COR-L47 (cell line): ENCODE results near the gene MEF2D.

Experiments
- DNase-seq: peaks from one replicate; lab custom pipeline; 2025; lab: John Stamatoyannopoulos, UW

Gene MEF2D

DNA sequence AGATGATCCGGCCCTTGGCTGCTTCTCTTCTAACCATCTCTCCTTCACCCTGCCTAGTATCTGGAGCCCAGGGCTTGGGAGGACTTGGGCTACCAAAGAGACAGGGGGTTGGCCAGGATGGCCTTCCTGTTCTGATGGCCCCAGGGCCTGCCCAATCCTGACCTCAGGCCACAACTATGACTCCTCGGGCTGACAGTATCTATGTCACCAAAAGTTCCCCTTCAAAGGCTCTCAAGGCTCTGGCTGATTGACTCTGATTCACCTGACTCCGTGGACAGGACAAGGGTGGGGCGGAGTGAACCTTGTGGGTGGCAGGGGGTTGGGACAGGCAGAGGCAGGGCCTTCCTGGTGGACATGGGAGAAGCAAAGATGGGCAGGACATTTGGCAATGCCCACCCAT, 12.7 kb downstream of the MEF2D start:
- DNase-seq = no peak

DNA sequence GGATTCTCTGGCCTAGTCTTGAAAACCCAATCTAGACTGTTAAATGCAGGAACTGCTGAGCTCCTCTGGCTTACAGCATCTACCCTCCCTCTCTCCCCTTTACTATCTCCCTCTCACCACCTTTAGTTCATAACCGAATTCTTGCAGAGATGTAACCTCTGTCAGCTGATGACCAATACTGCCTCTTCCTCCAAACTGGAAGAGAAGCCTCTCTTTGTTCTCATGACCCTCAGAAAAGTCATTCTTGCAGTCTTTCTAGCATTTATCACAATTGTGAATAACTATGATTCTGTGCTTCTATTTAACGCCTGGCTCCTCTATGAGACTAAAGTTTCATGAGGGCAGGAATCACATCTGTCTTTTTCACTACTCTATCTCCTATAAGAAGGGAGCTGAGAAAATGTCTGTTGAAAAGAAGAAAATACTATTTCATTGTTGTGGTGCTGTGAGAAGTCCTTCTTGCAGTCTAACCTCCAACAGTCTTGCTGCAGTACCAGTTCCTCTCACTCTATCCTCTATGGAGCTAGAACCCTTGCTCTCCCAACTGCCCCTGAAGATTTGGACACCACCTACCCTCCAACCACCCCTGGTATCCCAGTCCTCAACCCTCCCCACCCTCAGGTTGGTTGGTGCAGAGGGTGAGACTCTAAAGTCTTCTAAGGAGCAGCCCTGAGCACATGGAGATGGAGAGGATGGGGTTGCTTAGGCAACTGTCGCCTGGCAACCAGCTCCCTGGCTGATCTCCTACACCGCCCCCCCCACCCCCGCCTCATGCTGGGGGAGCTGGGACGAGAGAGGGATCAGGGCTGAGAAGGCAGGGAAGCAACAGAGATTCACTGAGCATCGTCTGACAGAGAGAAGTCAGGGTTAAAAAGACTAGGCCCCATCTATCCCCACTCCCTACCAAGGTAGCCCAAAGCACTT, 13.9 kb downstream of the MEF2D start:
- DNase-seq = peak; percentile 15

DNA sequence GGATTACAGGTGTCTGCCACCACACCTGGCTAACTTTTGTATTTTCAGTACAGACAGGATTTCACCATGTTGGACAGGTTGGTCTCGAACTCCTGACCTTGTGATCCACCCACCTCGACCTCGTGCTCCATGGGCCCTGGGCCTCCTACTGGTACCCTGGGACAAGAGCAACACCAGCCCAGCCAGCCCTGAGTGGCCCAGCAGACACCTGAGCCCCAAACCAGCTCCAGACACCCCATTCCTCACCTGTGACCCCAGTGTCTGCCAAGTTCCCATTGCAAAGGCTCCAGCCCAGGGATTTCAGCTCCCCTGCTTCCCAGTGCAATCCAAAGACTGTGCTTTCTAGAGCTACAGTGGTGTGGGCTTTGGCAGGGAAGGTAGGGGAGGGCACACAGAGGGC, 14.6 kb downstream of the MEF2D start:
- DNase-seq = no peak

DNA sequence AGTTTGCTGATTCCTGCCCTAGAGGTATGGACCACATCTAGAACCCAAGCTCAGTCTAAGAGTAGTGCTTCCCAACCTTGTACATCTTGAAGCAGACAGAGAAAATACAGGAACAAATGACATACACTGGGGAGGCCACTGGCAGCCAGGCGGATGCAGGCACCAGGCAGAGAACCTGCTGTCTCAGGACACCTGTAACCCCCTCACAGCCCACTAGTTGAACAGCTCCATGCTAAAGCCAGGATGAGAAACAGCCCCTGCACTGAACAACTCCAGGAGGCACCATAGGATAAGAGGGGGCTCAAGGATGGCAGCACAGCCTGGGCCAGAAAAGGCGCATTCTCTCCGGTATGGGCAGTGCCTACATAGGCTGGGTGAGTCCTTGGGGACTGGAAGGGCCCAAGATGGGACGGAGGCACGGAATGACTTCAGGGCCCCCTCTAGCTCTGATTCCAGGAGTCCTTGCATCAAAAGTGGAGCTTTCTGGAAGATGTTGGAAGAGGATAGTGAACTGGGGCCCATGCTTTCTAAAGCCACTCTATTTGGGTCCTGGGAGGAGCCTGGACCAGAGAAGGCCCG, 16.0 kb downstream of the MEF2D start:
- no peak for DNase-seq

DNA sequence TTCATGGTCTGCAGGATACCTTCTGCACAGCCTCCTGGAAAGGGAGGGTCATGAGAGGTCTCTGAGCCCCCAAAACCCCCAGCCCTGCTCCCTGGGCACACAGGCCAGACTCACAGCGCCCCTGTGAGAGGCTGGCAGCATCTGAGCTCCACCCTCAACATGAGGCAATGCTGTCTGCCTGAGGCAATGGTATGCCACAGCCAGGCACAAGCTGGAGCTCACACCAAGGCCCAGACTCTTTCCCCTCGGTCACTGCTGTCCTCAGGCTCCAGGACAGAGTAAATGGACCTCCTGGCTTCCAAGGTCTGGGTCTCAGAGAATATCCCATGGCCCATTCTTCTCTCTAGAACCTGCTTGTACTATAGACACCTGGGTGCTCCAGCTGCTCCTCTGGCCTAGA, 17.2 kb downstream of the MEF2D start:
- no peak for DNase-seq

DNA sequence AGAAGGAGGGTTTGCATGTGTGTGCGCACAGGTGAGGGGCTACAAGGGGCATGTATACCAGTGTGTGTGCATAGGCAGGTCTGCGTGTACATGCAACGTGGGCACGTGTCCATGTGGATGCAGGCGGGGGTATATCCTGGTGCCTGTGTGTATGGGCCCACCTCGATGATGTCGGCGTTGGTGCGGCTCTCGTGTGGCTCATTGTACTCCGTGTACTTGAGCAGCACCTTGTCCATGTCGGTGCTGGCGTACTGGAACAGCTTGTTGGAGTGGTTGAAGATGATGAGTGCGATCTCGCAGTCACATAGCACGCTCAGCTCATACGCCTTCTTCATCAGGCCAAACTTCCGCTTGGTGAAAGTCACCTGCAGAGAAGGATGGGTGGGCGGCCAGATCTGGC, 18.3 kb downstream of the MEF2D start:
- no peak for DNase-seq

DNA sequence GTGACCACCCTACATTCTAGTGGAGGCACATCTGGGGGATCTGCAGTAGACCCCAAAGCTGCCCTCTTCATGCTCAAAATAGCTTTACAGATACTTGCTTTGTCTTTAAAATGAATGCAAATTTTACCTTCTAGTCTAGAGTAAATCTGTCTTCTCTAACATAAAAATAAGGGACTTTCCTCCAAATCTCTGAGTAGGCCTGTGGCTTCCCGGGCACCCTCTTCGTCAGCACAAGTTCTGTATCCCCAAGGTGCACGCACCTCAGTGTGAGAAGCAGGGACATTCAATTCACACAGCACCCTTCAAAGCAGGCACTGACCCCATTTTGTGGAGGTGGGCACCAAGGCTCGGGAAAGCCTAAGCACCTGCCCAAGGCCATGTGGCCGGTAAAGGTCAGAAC, 19.0 kb downstream of the MEF2D start:
- no peak for DNase-seq

DNA sequence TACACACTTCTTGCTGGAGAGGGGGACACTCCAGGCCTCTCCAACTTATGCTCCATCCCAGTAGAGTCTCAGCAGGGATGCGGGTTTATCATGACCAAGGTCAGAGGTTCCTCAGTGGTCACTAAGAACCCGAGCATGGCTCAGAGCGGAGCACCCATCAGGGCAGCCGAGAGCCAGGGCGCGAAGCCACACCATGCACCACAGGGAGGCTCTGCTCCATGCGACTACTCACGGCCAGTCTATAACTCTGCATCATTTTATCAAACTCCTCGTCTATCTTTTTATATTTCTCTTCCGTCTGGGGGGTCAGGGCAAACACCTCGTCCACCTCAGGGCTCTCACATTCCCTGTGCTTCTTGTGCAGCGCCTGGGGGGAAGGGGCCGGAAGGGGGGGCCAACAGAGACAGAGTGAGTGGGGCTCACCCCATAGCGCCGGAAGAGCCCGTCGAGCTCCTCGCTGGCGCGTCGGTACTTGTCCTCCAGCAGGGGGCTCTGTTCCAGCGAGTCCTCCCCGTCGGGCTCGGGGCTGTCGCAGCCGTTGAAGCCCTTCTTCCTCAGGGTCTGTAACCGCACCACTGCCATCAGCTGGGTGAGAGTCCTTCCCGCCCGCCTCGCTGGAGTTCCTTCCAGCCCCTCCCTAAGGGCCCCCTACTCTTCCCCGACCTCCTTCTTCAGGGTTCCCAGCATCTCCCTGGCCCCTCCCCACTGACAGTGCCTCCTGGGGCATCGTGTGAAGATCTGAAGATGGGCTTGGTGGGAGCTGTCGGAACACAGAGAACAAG, 20.0 kb downstream of the MEF2D start:
- DNase-seq = no peak

DNA sequence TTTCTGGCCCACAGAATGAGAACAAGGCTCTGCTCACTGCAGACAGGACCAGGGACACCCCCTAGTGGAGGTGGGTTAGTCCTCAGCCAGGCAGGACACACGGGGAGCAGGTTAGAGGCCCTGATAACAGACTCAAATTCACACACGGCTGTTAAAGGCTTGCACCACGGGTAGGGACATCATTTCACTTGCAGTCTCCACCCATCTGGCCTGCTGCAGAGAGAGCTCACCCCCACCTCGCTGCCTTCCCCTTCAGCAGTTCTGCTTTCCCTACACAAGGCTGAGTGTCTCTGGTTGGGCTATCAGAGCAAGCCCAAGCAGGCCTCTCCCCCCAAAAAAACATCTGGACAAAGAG, 20.6 kb downstream of the MEF2D start:
- DNase-seq = no peak

DNA sequence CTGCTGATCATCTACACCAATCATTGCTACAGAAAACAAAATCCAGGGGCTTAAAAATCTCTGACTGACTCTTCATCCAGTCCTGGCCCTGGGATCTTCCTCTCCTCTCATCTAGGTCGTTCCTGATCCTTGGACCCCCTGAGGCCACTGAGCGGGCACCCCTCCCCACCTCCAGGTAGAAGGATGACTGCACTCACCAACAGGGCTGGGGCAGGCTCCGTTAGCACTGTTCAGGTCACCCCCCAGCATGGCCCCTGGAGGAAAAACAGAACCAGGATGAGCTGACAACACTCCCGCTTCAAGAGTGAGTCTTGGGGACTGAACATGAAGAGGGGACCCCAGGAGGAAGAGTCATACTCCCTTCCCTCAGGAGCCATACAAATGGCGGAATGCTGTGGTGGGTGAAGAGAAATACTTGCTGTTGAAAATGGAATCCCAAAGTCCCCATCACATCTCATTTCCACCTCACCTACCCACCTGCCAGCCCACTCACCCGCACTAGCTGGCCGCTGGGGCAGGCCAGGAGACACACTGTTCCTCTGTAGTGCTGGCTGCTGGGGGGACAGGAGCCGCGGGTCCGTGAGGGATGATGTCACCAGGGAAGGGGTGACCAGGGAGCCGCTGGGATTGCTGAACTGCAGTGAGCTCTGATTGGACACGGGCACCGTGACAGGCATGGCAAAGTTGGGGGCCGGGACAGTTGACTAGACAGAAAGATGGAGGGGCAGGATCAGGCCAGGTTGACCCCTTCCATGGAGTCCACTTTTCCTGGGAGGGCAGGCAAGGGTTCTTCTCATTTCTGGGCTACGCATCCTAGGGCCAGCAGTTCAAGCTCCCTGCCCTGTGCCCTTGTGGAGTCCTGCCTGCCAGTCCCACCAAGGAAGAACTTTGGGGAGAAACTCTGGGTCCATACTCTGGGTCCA, 21.2 kb downstream of the MEF2D start:
- no peak for DNase-seq

DNA sequence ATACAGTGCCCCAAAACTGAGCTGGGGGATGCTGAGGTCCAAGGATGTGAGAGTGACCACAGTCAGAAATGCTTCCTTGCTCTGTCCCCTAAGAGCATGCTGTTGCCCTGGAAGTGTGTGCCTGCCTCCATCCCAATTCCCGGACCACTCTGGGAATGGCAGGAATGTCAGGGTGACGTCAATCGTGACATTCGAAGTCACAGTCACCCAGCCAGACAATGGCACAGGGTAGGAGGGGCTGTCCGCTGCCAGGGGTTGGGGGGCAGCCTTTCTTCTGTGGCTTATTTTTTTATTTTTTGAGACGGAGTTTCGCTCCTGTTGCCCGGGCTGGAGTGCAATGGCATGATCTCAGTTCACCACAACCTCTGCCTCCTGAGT, 22.3 kb downstream of the MEF2D start:
- DNase-seq = no peak

DNA sequence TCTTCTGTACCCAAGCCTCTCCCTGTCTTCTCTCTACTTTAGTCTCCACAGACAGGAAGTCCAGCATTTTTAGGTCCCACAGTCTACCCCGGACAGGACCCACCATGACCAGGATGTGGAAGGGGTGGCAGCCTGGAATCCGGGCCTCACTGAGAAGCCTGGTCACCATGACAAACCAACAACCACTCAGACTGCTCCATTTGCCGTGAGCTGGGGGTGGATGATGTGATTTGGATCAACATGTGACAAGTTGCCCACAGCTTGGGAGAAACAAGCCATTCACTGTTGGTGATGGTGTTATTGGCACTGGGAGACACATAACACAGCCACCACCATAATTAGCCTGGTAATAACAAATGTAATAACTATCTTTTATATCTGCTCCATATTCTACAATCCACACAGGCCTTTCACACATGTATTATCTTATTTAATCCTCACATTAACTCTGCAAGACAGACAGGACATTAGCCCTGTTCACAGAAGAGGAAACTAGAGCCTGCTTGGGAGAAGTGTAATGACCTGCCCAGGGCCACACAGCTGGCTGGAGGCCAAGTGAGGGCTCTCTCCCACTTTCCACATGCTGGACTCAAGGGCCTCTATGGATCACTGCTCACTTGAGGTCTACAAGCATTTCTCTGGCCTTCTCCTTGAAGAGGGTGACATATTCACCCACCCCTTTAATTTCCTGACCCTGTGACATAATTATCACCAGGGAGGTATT, 22.9 kb downstream of the MEF2D start:
- DNase-seq = no peak

DNA sequence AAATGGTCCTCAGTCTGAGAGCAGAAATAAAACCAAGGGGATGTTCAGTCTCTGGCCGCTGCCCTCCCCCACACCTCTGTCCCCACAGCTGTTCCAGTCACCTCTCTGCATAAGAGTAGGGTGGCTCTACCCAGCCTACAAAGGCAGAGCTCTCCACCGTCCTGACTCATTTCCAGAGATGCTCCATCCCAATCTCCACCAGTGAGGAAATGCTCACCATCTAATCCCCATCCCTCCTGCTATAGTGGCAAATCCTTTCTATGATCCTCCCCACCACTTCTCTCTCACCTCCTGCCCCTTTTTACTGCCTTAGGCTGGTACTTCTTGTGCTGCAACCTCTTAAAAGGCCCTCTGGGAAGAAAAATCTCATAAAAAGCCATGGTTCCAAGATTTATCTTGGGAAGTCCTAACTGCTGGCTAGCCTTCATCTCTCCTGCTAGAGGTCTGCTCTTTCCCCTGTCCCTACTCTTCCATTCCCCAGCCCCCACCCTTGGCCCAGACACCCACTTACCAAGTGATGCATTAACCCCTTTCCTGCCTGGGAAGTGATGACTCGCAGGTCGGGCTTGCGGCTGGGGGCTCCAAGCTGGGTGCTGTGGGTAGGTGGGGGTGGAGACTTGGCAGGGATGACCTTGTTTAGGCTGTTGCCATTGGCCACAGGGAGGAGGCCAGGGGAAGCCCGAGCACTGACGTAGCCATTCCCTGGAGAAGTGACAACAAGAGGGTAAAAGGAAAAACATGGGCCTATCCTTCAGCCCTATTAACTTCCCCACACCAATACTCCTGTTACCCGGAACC, 23.9 kb downstream of the MEF2D start:
- no peak for DNase-seq

DNA sequence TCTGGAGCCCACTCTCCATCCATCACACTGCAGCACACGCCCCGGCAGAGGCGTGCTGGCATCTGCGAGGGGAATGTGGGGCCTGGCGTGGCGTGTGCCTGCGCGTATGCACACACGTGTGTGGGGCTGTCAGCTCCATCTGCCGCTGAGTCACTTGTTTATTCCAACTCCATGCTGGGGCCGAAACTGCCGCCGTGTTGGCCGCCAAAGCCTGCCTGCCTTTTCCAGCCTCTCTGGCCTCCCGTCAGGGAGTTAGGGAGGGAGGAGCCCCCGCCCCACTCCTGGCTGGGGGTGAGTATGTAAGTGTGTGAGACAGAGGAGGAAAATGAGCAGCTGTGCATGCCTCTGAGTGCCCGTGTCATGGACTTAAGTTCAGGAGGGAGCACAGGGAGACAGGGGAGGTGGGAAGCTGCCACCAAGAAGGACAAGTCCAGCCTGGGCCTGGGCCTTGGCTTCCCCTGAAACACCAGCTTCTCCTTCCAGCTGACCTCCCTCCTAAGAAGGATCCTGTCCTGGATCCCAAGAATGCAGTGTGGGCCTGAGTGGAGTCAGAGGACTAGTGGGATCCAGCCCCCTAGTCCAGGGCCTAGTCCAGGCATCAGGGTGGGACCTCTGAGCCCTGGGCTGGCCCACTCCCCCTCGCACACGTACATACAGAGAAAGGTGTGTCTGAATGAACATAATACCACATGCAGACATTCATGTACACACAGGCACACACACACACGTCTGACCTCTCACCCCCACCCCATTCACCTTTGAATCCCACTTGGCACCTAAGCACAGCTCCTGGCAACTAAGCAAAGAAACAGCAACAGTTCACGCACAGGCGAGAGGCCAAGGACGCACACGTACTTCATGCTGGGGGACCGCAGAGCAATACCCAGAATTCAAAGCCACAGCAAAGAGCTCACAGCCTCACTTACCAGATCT, 24.7 kb downstream of the MEF2D start:
- no peak for DNase-seq

DNA sequence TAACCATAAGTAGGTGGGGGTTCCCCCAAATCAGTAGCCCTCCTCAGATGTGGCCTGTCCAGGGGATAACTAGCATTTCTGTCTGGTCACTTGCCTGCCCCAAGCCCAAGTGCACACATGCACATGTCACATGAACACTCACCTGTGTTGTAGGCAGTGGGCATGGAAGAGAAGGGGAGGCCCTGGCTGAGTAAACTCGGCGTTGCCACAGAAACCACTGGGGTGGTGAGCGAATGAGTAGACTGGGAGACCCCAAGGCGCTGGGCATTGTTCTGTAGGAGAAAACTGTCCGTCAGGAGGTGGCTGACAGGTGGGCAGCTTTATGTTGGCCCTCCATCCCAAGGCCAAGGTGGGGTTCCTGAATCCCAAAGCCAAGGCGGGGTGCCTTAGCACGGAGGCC, 25.6 kb downstream of the MEF2D start:
- DNase-seq = no peak

DNA sequence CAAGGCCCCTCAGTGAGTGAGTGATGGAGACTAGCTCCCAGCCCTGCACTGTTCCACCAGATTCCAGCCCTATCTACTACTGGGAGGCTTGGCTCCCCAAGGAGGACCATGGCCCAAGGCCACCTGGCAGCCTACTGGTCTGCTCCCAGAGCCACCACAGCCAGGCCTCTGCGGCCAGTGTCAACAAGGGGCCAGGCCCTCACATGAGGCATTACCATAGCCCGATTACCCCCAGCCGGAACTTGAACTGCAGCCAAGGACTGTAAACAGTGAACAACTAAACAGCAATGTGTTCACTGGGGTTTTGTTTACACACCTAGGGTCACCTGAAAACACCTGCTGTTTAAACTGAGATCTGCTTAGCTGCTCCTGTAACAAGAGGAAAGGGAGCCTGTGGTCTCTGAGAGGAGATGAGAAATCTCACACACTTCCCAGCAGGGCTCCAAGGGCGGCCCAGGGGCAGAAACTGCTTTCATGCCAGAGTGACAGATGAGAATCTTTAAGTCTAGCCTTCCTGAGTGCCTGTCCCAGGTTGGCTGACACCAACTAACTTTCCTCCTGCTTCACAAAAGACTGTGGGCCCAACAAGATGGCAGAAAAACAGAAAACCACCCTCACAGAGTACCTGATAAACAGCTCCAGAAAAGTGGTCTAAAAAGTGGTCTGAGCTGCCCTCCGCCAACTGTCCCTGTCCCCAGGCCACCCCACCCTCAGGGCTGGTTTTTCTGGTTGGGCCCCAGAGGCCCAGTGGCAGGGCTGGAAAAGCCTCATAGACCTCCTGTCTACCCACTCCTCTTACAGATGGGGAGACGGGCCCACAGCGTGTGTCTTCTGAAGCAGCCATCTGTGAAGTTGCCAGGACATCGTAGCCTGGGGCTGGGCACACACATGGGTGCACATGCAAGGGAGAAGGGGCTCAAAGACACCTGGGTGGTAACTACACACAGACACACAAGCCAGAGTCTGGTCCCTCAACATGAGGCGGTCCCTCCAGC, 28.8 kb downstream of the MEF2D start:
- peak; percentile 93 for DNase-seq

DNA sequence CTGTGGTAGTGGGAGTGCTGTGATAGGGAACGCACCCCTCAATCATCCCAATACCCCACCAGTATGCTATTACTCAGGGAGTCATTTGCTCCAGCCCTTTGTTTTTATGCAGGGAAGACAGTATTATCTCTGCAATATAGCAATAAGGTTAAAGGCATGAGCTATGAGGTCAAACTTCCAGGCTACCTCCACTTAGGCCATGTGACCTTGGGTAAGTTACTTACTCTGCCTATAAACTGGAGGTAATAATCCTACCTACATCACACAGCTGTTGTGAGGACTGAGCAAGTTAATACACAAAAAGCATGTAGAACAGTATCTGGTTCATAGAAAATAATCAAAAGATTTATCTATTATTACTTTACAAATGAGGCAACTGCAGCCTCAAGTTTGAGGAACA, 30.1 kb downstream of the MEF2D start:
- no peak for DNase-seq

DNA sequence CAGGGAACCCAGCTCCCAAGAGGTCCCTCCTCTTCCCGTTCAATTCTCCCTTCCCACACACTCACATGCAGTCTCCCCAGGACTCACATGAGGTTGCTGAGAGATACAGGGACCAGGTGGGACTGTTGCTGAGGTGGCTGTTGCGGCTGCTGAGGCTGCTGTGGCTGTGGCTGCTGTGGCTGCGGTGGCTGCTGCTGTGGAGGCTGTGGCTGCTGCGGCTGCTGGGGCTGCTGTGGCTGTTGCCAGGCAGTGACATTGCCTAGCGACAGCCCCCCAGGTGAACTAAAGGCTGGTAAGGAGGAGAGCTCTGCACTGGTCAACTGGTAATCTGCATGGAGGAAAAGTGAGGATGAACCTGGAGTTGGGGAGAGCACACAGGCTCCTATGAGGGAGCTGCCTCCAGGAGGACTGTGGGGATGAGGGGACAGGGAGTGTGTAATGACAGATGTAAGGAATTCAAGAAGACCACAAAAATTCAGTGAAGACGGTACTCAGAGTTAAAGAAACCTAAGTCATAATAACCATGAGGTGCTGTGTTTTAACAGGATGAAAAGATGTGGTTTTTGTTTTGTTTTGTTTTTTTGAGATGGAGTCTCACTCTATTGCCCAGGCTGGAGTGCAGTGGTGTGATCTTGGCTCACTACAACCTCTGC, 31.8 kb downstream of the MEF2D start:
- no peak for DNase-seq
